CD4-positive, alpha-beta T cell treated with Interferon gamma for 1 hour (primary cell): ENCODE data around the gene GORASP1.

Source experiments
- DNase-seq: peaks from one replicate; pipeline ENCODE4 v3.0.0-alpha.2; 2020

Gene GORASP1

GRCh38 chr3:39140341-39140971, 33.0 kb upstream of the GORASP1 start:
- no peak for DNase-seq

GRCh38 chr3:39139442-39139841, 32.0 kb upstream of the GORASP1 start:
- DNase-seq = no peak

GRCh38 chr3:39138804-39139415, 31.5 kb upstream of the GORASP1 start:
- no peak for DNase-seq

GRCh38 chr3:39137991-39138803, 30.8 kb upstream of the GORASP1 start:
- DNase-seq = no peak

GRCh38 chr3:39137435-39137936, 30.1 kb upstream of the GORASP1 start:
- DNase-seq = no peak

GRCh38 chr3:39136533-39137434, 29.4 kb upstream of the GORASP1 start:
- no peak for DNase-seq

- no peak for DNase-seq
Observed at GRCh38 chr3:39135170-39135805, 27.9 kb upstream of the GORASP1 start.

- no peak for DNase-seq
Observed at GRCh38 chr3:39134305-39134704, 26.9 kb upstream of the GORASP1 start.

GRCh38 chr3:39133822-39134221, 26.4 kb upstream of the GORASP1 start:
- no peak for DNase-seq

- no peak for DNase-seq
Observed at GRCh38 chr3:39133093-39133490, 25.7 kb upstream of the GORASP1 start.

- DNase-seq = no peak
Observed at GRCh38 chr3:39132096-39133092, 25.0 kb upstream of the GORASP1 start.

- no peak for DNase-seq
Observed at GRCh38 chr3:39130693-39131265, 23.4 kb upstream of the GORASP1 start.

GRCh38 chr3:39130026-39130425, 22.6 kb upstream of the GORASP1 start:
- no peak for DNase-seq

GRCh38 chr3:39128951-39129350, 21.5 kb upstream of the GORASP1 start:
- DNase-seq = no peak

GRCh38 chr3:39127908-39128304, 20.5 kb upstream of the GORASP1 start:
- no peak for DNase-seq

- DNase-seq = no peak
Observed at GRCh38 chr3:39127269-39127907, 20.0 kb upstream of the GORASP1 start.

GRCh38 chr3:39126532-39127071, 19.2 kb upstream of the GORASP1 start:
- DNase-seq = no peak

- DNase-seq = no peak
Observed at GRCh38 chr3:39125841-39126500, 18.5 kb upstream of the GORASP1 start.
